Heart left ventricle (tissue), 13 donors: ENCODE results near the gene ARL8A.

Experiments used
- CTCF ChIP-seq, 12 donors: fragments of 200-600 bp; sonication (generic) in 4 of 12; IDR thresholded peaks; one replicate each; pipeline versions ENCODE4 v1.5.0 to v1.8.0; 2018 to 2022; ENCODE audit warnings: antibody characterized with exemption in 12 of 12, mild to moderate bottlenecking in 5 of 12
- POLR2A ChIP-seq, 2 donors: fragments of 450-650 bp; IDR thresholded peaks; one replicate each; pipeline ENCODE4 v1.6.1; 2017; ENCODE audit warnings: antibody characterized with exemption in 2 of 2, mild to moderate bottlenecking in 2 of 2, moderate library complexity in 2 of 2
- donor health status: ischemic (EF 13 %, LVEDD 7.1; RV severe dilation, severe dysfunction).
- donor health status: DM: no; HTN: yes; CAD: no.
- donor health status: DM: no; HTN: no; CAD: no.
- donor health status: ischemic (EF 25% LVEDD 6.9; RV normal size, moderate dysfunction).
- donor health status: ischemic (EF 25% LVEDD 5.7; RV mildly dilated, moderate dysfunction).
- donor health status: ischemic (EF 35%, LVEDD 5.7; RV mildly dilated, moderate dysfunction).
- donor health status: nonischemic (EF 11% LVEDD 7.7; RV severe dilation, severe dysfunction).
- donor health status: DM: yes; HTN: yes; CAD: no.
- donor health status: PGD.
- donor health status: ischemic (EF 29% LVEDD 5.4; RV normal size, mild dysfunction).
- donor health status: nonischemic (EF 23%, LVEDD 6.1; RV moderate dilation, normal function).

GRCh38 chr1:202194328-202194648, 49.8 kb upstream of the ARL8A start:
- no peak for TF ChIP-seq CTCF (IDR thresholded peaks at IDR 0.05)
- no peak for TF ChIP-seq POLR2A (IDR thresholded peaks at IDR 0.05)
